Skeletal muscle tissue (tissue), 4 donors: ENCODE results near the gene ING1. TPM values are rescaled to one million over a fixed set of nuclear protein-coding genes. Genes with fewer than 3 reads are reported as not detected.
"Not testable (repeated sequence)": the region's sequence is repeated elsewhere in the genome, so short reads cannot be mapped to it uniquely, and the experiment has no call there.

ENCODE experiments used
- H3K27ac ChIP-seq: one replicate; pipeline ENCODE4 v1.7.0; 2013; ENCODE audit warnings: mild to moderate bottlenecking, low read depth, low read length, inconsistent platforms
- H3K27me3 ChIP-seq, 3 donors: one replicate each; pipeline ENCODE4 v1.7.0; 2013; ENCODE audit warnings: low read length in 3 of 3; ENCODE audit not compliant: control insufficient read depth in 3 of 3, insufficient read depth in 3 of 3
- H3K36me3 ChIP-seq, 3 donors: one replicate each; pipeline ENCODE4 v1.7.0; 2013; ENCODE audit warnings: low read length in 3 of 3; ENCODE audit not compliant: control insufficient read depth in 3 of 3, insufficient read depth in 3 of 3
- H3K4me1 ChIP-seq, 3 donors: one replicate each; pipeline ENCODE4 v1.7.0; 2013; ENCODE audit warnings: low read length in 3 of 3, mild to moderate bottlenecking in 3 of 3; ENCODE audit not compliant: control insufficient read depth in 3 of 3, insufficient read depth in 3 of 3
- H3K4me3 ChIP-seq, 3 donors: one replicate each; pipeline ENCODE4 v1.7.0; 2013; ENCODE audit warnings: low read length in 3 of 3
- H3K9ac ChIP-seq, 3 donors: one replicate each; pipeline ENCODE4 v1.7.0; 2013; ENCODE audit warnings: low read length in 3 of 3, mild to moderate bottlenecking in 3 of 3, moderate library complexity in 2 of 3, low read depth in 1 of 3
- H3K9me3 ChIP-seq, 3 donors: one replicate each; pipeline ENCODE4 v1.7.0; 2013; ENCODE audit warnings: low read length in 3 of 3; ENCODE audit not compliant: control insufficient read depth in 3 of 3
- total RNA-seq: library from RNA; depleted of rRNA; stranded (reverse); fragments of >200 nt; gene quantifications from one replicate; pipeline ENCODE4 v1.2.3, GENCODE V29; 2014
- donor health status: Osteomylitis.

Gene ING1
- total RNA-seq, 1 donor from 2014 or later: 7.8 TPM

GRCh38 chr13:110689711-110690110 is 23.8 kb upstream of the ING1 start:
- Histone ChIP-seq H3K4me3 (no peak overlapping the region), H3K27ac (no peak overlapping the region), H3K4me1 (peaks cover 8 to 9% (median 9%) of the 10 kb centered on the region in 3 donors), H3K36me3 (peaks cover 12 to 31% (median 25%) of the 10 kb centered on the region in 3 donors), H3K27me3 (no peaks in the 10 kb centered on the region), H3K9me3 (no peaks in the 10 kb centered on the region), H3K9ac (no peak overlapping the region)

GRCh38 chr13:110690516-110690915 is 23.0 kb upstream of the ING1 start:
- no peaks in the 10 kb centered on the region for H3K27me3 ChIP-seq
- peak overlapping the region in 2 of 3 donors; percentile 14 to 25 for H3K9ac ChIP-seq
- peak overlapping the region in 2 of 3 donors; percentile 17 to 45 for H3K4me3 ChIP-seq
- H3K9me3 ChIP-seq: no peaks in the 10 kb centered on the region
- H3K36me3 ChIP-seq: peaks cover 9 to 24% (median 21%) of the 10 kb centered on the region in 3 donors
- peaks cover 8 to 9% (median 9%) of the 10 kb centered on the region in 3 donors for H3K4me1 ChIP-seq
- no peak overlapping the region for H3K27ac ChIP-seq

GRCh38 chr13:110695774-110696173 is 17.7 kb upstream of the ING1 start:
- not testable (repeated sequence) for H3K9me3 ChIP-seq, H3K4me3 ChIP-seq, H3K27ac ChIP-seq, H3K9ac ChIP-seq, H3K27me3 ChIP-seq
- Histone ChIP-seq H3K4me1 (peaks cover 8 to 13% (median 12%) of the 10 kb centered on the region in 3 donors), H3K36me3 (peaks cover 24 to 35% (median 28%) of the 10 kb centered on the region in 3 donors)

GRCh38 chr13:110696776-110697175 is 16.7 kb upstream of the ING1 start:
- Histone ChIP-seq H3K9ac (peak overlapping the region in 1 of 3 donors; percentile 25), H3K4me3 (no peak overlapping the region), H3K9me3 (no peaks in the 10 kb centered on the region), H3K4me1 (peaks cover 13 to 17% (median 14%) of the 10 kb centered on the region in 3 donors), H3K36me3 (peaks cover 26 to 37% (median 33%) of the 10 kb centered on the region in 3 donors), H3K27ac (no peak overlapping the region), H3K27me3 (no peaks in the 10 kb centered on the region)

GRCh38 chr13:110697842-110698241 is 15.7 kb upstream of the ING1 start:
- Histone ChIP-seq H3K9me3 (no peaks in the 10 kb centered on the region), H3K27me3 (no peaks in the 10 kb centered on the region), H3K36me3 (peaks cover 26 to 37% (median 33%) of the 10 kb centered on the region in 3 donors), H3K4me1 (peaks cover 23 to 28% (median 25%) of the 10 kb centered on the region in 3 donors), H3K4me3 (no peak overlapping the region), H3K9ac (no peak overlapping the region), H3K27ac (no peak overlapping the region)

- Histone ChIP-seq H3K9me3 (no peaks in the 10 kb centered on the region), H3K4me1 (peaks cover 31 to 36% (median 33%) of the 10 kb centered on the region in 3 donors), H3K9ac (no peak overlapping the region), H3K27me3 (no peaks in the 10 kb centered on the region), H3K4me3 (no peak overlapping the region), H3K27ac (no peak overlapping the region), H3K36me3 (peaks cover 26 to 37% (median 31%) of the 10 kb centered on the region in 3 donors)
Measured at GRCh38 chr13:110698689-110699088, 14.8 kb upstream of the ING1 start.

GRCh38 chr13:110699148-110700145 is 14.1 kb upstream of the ING1 start:
- H3K9ac ChIP-seq: no peak overlapping the region
- no peaks in the 10 kb centered on the region for H3K27me3 ChIP-seq
- peaks cover 36 to 39% (median 37%) of the 10 kb centered on the region in 3 donors for H3K4me1 ChIP-seq
- H3K36me3 ChIP-seq: peaks cover 26 to 37% (median 31%) of the 10 kb centered on the region in 3 donors
- no peak overlapping the region for H3K4me3 ChIP-seq
- no peak overlapping the region for H3K27ac ChIP-seq
- H3K9me3 ChIP-seq: no peaks in the 10 kb centered on the region

- H3K27ac ChIP-seq: no peak overlapping the region
- H3K4me3 ChIP-seq: no peak overlapping the region
- H3K9me3 ChIP-seq: no peaks in the 10 kb centered on the region
- no peaks in the 10 kb centered on the region for H3K27me3 ChIP-seq
- peaks cover 43 to 45% (median 45%) of the 10 kb centered on the region in 3 donors for H3K4me1 ChIP-seq
- H3K36me3 ChIP-seq: peaks cover 26 to 37% (median 31%) of the 10 kb centered on the region in 3 donors
- no peak overlapping the region for H3K9ac ChIP-seq
Measured at GRCh38 chr13:110700186-110700585, 13.3 kb upstream of the ING1 start.

GRCh38 chr13:110700641-110701040 is 12.9 kb upstream of the ING1 start:
- Histone ChIP-seq H3K36me3 (peaks cover 26 to 37% (median 31%) of the 10 kb centered on the region in 3 donors), H3K9ac (no peak overlapping the region), H3K9me3 (no peaks in the 10 kb centered on the region), H3K27ac (no peak overlapping the region), H3K4me1 (peaks cover 44 to 48% (median 45%) of the 10 kb centered on the region in 3 donors), H3K27me3 (no peaks in the 10 kb centered on the region), H3K4me3 (no peak overlapping the region)

- not testable (repeated sequence) for H3K9me3 ChIP-seq, H3K9ac ChIP-seq, H3K4me3 ChIP-seq, H3K27ac ChIP-seq, H3K27me3 ChIP-seq
- H3K4me1 ChIP-seq: peaks cover 44 to 48% (median 45%) of the 10 kb centered on the region in 3 donors
- H3K36me3 ChIP-seq: peaks cover 26 to 37% (median 31%) of the 10 kb centered on the region in 3 donors
Measured at GRCh38 chr13:110701061-110701460, 12.4 kb upstream of the ING1 start.
